Caki2 (cell line): ENCODE data around the gene BCO2. TPM values are rescaled to one million over a fixed set of nuclear protein-coding genes. Genes with fewer than 3 reads are reported as not detected.

Source experiments
- DNase-seq: peaks from one replicate; pipeline ENCODE4 v3.0.0-alpha.2; 2015; ENCODE audit warnings: low read depth
- in situ Hi-C: cut with HindIII; loops from 2 replicates; pipeline ENCODE4 v1.10.0; 2016; ENCODE audit warnings: low sequenced_read_pairs, low pct_unique_long_range_greater_than_20kb, mixed read lengths
- total RNA-seq: library from RNA; depleted of rRNA; stranded (reverse); fragments of >200 nt; shearing (Covaris generic); gene quantifications from 2 replicates; pipeline ENCODE4 v1.2.3, GENCODE V29; 2014; ENCODE audit warnings: low replicate concordance

Gene BCO2
- total RNA-seq, 1 experiment from 2014 or later = 8.9 TPM

- in situ Hi-C loops = no loop called here
- no peak for DNase-seq
These were observed 24.9 kb downstream of the BCO2 start for GRCh38 chr11:112200252-112200651.

DNA sequence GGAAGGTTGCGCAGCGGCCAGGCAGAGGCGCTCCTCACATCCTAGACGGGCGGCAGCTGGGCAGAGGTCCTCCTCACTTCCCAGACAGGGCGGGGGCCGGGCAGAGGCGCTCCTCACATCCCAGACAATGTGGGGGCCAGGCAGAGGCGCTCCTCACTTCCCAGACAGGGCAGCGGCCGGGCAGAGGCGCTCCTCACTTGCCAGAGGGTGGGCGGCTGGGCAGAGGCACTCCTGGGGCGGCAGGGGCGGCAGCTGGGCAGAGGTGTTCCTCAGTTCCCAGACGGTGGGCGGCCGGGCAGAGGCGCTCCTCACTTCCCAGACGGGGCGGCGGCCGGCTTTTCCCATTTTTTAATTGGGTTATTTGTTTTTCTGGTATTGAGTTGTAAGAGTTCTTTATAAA lies 30.8 kb downstream of the BCO2 start:
- in situ Hi-C loops = no loop called here
- no peak for DNase-seq

DNA sequence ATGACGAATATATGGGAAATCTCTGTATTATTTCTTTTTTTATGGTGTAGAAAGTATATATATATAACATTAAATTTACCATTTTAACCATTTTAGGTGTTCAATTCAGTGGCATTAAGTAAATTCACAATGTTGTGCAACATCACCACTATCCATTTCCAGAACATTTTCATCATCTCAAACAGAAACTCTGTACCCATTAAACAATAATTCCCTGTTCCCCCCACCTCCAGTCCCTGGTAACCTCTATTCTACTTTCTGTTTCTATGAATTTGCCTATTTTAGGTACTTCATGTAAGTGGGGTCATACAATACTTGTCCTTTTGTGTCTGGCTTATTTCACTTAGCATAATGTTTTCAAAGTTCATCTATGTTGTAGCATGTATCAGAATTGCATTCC lies 35.6 kb downstream of the BCO2 start:
- in situ Hi-C loops = no loop called here
- DNase-seq = no peak

GRCh38 chr11:112211536-112211935 lies 36.2 kb downstream of the BCO2 start:
- in situ Hi-C loops = no loop called here

GRCh38 chr11:112212290-112212689 lies 37.0 kb downstream of the BCO2 start:
- in situ Hi-C loops = no loop called here

More at GRCh38 chr11:112211536-112211935, 36.2 kb downstream of the BCO2 start:
- DNase-seq = no peak

DNA sequence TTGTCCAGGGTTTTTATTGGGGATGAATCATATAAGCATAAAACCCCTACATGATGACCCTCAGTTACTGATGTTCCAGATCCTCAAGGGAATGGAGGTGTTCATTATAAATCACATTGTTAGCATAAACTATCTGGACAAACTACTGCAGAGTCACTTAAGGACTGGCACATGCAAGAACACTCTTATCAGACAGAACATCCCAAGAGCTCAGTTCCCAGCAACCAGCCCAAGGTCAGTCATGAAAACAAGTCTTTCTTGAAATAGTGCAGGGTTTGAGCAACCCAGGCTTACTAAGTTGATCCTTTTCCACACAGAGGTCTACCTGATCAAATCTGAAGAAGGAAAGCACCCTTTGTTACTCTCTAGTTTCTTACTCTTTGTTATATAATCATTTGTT lies 37.4 kb downstream of the BCO2 start:
- in situ Hi-C loops = no loop called here
- DNase-seq = no peak

More at GRCh38 chr11:112212290-112212689, 37.0 kb downstream of the BCO2 start:
- no peak for DNase-seq

DNA sequence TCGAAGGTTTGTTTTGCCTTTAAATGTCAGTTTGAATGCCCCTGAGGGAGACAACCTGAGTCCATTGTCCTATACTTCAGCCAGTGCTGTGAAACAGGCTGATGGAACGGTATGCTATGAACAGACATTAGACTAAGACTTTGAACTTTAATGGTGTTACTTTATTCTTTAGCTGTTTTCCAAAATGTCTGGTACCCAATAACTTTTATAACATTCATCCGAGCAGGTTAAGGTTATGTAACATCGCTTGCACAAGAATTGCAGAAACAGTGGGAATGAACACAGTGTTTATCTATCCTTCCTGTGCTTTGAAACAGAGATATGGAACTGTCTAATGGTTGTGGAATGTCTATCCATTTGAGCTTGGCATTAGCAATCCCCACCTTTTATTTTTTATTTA lies 38.4 kb downstream of the BCO2 start:
- no peak for DNase-seq
- in situ Hi-C loops = no loop called here

DNA sequence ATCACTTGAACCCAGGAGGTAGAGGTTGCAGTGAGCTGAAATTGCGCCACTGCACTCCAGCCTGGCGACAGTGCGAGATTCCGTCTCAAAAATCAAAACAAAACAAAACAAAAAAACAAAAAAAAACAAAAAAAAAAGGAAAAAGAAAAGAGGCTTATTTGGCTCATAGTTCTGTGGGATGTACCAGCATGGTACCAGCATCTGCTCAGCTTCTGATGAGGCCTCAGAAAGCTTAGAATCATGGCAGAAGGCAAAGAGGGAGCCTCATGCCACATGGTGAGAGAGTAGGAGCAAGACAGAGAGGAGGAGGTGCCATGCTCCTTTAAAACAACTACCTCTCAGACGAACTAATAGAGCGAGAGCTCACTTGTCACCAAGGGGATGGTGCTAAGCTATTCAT lies 40.3 kb downstream of the BCO2 start:
- in situ Hi-C loops = no loop called here
- no peak for DNase-seq

DNA sequence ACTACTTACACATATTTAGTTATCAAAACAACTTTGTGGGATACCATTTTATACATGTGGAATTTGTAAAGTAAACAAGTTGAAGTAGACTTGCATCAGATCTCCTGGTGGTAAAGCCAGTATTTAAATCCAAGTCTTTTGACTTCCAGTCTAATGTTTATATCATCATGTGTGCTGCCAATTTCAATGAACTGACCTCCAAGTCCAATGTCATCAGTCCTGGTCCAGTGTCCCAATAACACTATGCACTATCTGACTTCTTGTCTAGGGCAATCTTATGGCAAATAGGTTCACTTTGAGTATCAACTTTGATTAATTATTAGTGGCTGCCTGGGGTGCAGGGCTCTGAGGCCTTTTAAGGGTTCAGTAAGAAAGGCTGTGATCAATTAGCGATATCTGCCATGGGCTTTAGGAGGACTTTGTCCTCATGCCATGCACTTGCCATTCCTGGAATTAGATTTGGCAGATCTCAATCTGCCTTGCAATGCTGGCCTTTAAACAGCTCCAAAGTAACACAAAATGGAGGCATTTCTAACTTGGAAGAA lies 41.3 kb downstream of the BCO2 start:
- no peak for DNase-seq
- in situ Hi-C loops = no loop called here

- peak; percentile 45 for DNase-seq
- in situ Hi-C loops = no loop called here
These were observed 44.3 kb downstream of the BCO2 start for GRCh38 chr11:112219476-112220232.

- in situ Hi-C loops = no loop called here
- DNase-seq = no peak
These were observed 46.0 kb downstream of the BCO2 start for GRCh38 chr11:112221274-112221835.

- DNase-seq = no peak
- in situ Hi-C loops = no loop called here
These were observed 47.0 kb downstream of the BCO2 start for GRCh38 chr11:112222303-112222702.

- DNase-seq = no peak
- in situ Hi-C loops = no loop called here
These were observed 47.8 kb downstream of the BCO2 start for GRCh38 chr11:112223121-112223520.

DNA sequence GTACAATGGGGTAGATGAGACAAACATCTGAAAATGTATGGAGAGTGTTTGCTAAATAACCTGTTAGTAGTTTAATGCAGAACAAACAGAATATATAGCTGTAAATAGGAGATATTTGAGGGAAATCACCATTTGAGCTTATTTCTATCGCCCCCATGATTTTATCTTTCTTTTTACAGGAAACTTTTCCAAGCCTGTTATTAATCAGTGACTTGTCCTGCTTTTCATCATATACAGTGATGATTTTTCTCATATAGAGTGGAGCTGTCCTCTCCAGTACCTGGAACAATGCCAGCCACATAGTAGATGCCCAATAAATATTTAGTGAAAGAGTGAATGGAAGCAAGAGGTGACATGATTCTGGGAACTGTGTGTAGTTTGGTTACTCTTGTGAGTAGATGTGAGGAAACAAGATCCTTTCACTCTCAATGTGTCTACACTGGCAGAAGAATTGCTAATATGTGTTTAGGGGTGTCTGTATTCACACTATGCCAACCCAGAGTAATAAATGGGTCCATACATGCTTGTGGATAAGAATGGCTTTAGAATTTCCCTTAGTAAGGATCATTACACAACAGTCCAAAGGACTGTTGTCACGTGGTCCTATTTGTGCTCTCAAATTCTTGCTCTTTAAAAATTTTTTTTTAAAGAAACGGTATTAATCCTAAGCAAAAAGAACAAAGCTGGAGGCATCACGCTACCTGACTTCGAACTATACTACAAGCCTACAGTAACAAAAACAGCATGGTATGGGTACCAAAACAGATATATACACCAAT lies 48.6 kb downstream of the BCO2 start:
- in situ Hi-C loops = no loop called here
- no peak for DNase-seq

DNA sequence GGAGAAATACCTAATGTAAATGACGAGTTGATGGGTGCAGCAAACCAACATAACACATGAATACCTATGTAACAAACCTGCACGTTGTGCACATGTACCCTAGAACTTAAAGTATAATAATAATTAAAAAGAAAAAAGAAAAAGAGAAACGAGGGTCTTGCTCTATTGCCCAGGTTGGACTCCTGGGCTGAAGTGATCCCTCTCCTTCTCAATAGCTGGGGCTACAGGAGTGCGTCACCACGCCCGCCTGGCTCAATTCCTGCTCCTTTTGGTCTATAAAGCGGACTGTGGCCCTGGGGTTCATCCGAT lies 50.4 kb downstream of the BCO2 start:
- DNase-seq = no peak
- in situ Hi-C loops = no loop called here

- in situ Hi-C loops = no loop called here
- DNase-seq = peak; percentile 85
These were observed 50.9 kb downstream of the BCO2 start, which contains the start of gene PTS for GRCh38 chr11:112226062-112226830. Gene PTS, plus strand, starts transcription at chr11:112226428. Its CDS starts 16 bp downstream, at chr11:112226444.

GRCh38 chr11:112226831-112227401 lies 51.6 kb downstream of the BCO2 start:
- in situ Hi-C loops = no loop called here
- DNase-seq = peak; percentile 22

GRCh38 chr11:112227471-112227870 lies 52.2 kb downstream of the BCO2 start:
- in situ Hi-C loops = no loop called here
- DNase-seq = no peak
